Measurements from ENCODE around the gene IAPP. TPM values are rescaled to one million over a fixed set of nuclear protein-coding genes. Genes with fewer than 3 reads are reported as not detected.

IAPP gene
- total RNA-seq, 1 experiment from 2014 or later, result not detected

GRCh38 chr12:21340403-21340802, 32.3 kb upstream of the IAPP start:
- H3K23me2 ChIP-seq (ENCODE audit: insufficient read length, low read depth, low read length, poor library complexity, severe bottlenecking), result no peaks in the 10 kb centered on the region
- Mint-ChIP-seq H3K4me1 (peaks cover 25 to 29% of the 10 kb centered on the region in 2 experiments), H3K36me3 (ENCODE audit: insufficient read depth in 1 of 3, low read depth in 3 of 3) (peaks cover 0 to 6% (median 0%) of the 10 kb centered on the region in 3 experiments; a peak in 3 of 7 replicates), H3K4me3 (no peak overlapping the region), H3K9me3 (peaks cover 0 to 3% of the 10 kb centered on the region in 2 experiments; a peak in 2 of 5 replicates), H3K27ac (peak overlapping the region in 2 of 3 experiments; percentile 25 to 63; a peak in 2 of 7 replicates), H3K27me3 (ENCODE audit: low read depth) (no peaks in the 10 kb centered on the region)
- H4K5ac ChIP-seq (ENCODE audit: insufficient read length, low read depth, low read length), result no peak overlapping the region
- no peak overlapping the region for H2BK12ac ChIP-seq (ENCODE audit: insufficient read length, low read depth, low read length)
- H2BK20ac ChIP-seq (ENCODE audit: low read depth, low read length, poor library complexity, severe bottlenecking), result no peak overlapping the region
- H2BK15ac ChIP-seq (ENCODE audit: low read depth, low read length), result no peak overlapping the region
- no peaks in the 10 kb centered on the region for H3K27me3 ChIP-seq (ENCODE audit: insufficient read depth, low read length)
- H3K4me1 ChIP-seq (ENCODE audit: insufficient read depth, low read length), result peaks cover 3% of the 10 kb centered on the region; the same call in 1 of the 2 replicates
- DNase-seq, result no peak
- H3K14ac ChIP-seq (ENCODE audit: insufficient read depth, low read length), result no peak overlapping the region
- H4K8ac ChIP-seq (replicated peaks; ENCODE audit: insufficient read length, low read depth, low read length), result no peak overlapping the region
- no peak overlapping the region for H3K9ac ChIP-seq (ENCODE audit: extremely low read depth, insufficient read length, low read length)
- TF ChIP-seq CTCF (conservative IDR thresholded peaks at IDR 0.05), result no peak
- no peak overlapping the region for H3K4ac ChIP-seq (ENCODE audit: low read depth, low read length)
- H3K4me2 ChIP-seq (ENCODE audit: insufficient read depth, insufficient read length, low read length), result no peak overlapping the region
- H4K20me1 ChIP-seq (ENCODE audit: control insufficient read depth, insufficient read depth, insufficient read length), result no peaks in the 10 kb centered on the region
- H2AK5ac ChIP-seq (ENCODE audit: insufficient read length, low read length), result no peak overlapping the region
- WGBS (ENCODE audit: extremely low coverage, insufficient read length, low lambda C conversion rate), result no CpG with 5 or more reads among the region's 6 CpGs
- H3K9me3 ChIP-seq (ENCODE audit: control insufficient read depth, low read depth, low read length), result no peaks in the 10 kb centered on the region
- H3K79me1 ChIP-seq (ENCODE audit: insufficient read depth, low read depth, low read length, poor library complexity, severe bottlenecking), result no peaks in the 10 kb centered on the region
- no peak overlapping the region for H3K23ac ChIP-seq (ENCODE audit: insufficient read length, low read depth, low read length)
- H3K56ac ChIP-seq (ENCODE audit: insufficient read length, low read depth, low read length), result no peak overlapping the region
- no peak overlapping the region for H3K27ac ChIP-seq (ENCODE audit: insufficient read length, low read depth, low read length)
- no peak overlapping the region for H3T11ph ChIP-seq (ENCODE audit: low read length)
- H2BK120ac ChIP-seq (ENCODE audit: low read depth, low read length, poor library complexity, severe bottlenecking), result no peak overlapping the region
- H3K79me2 ChIP-seq (ENCODE audit: insufficient read depth, low read length), result no peaks in the 10 kb centered on the region
- no peak overlapping the region for H4K91ac ChIP-seq (ENCODE audit: insufficient read length, low read depth, low read length)
- H3K18ac ChIP-seq (ENCODE audit: insufficient read length, low read depth, low read length), result no peak overlapping the region
- no peak overlapping the region for H2AFZ ChIP-seq (ENCODE audit: low read length)
- H2BK5ac ChIP-seq (ENCODE audit: insufficient read length, low read length), result no peak overlapping the region
